Measurements from ENCODE around the gene C6orf163.

GRCh38 chr6:87333591-87334181, 10.9 kb upstream of the C6orf163 start:
- no peak for TF ChIP-seq CTCF (IDR thresholded peaks at IDR 0.05)
- TF ChIP-seq POLR2AphosphoS5 (IDR thresholded peaks at IDR 0.05), result no peak
